ENCODE measurements around the gene MACROD2.

The MACROD2 gene

DNA sequence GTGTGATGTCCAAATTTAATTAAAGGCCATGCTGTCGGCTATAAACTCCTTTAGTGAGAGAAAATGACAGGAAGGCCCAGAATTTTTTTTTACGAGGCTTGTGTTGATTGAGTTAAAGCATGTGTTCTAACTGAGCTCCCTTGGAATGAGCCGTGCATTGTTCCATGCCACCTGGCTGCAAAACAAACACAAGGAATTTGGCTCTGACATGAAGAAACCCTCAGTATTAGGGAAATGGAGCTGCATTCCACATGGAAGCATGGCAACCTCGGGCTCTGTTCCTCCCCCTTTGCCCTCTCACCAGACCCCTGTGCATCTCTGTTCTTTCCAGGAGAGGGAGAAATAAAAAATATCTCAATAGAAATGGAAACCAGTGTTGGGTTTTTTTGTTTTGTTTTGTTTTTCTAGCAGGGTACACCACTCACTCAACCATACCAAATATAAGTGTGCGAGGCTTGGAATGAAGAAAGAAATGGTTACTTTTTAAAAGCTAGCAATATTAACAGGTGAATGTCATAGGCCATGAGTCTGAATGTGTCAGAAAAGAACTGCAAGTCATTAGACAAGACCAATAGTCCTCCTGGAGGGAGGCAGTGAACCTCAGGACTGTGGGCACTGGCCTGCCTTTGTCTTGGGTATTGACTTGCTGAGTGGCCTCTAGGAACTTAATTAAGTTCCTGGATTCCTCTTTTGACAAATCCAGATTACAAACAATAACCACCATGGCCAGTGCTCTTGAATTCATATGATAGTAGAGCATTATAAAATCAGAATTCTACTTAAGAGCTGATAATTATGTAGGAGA is 1642.8 kb downstream of the MACROD2 start:
- no peak for TF ChIP-seq CTCF (conservative IDR thresholded peaks at IDR 0.05; ENCODE audit: low read depth, low read length)
- no peak overlapping the region for H3K4me3 ChIP-seq (ENCODE audit: low read length)
- no peak for DNase-seq (ENCODE audit: low read depth)

- DNase-seq (ENCODE audit: low read depth), result no peak
- no peak overlapping the region for H3K4me3 ChIP-seq (ENCODE audit: low read length)
- no peak for TF ChIP-seq CTCF (conservative IDR thresholded peaks at IDR 0.05; ENCODE audit: low read depth, low read length)
Observed at GRCh38 chr20:15638816-15639215, 1643.5 kb downstream of the MACROD2 start.

- no peak for TF ChIP-seq CTCF (conservative IDR thresholded peaks at IDR 0.05; ENCODE audit: low read depth, low read length)
- no peak for DNase-seq (ENCODE audit: low read depth)
Observed at GRCh38 chr20:15639839-15640238, 1644.5 kb downstream of the MACROD2 start.

DNA sequence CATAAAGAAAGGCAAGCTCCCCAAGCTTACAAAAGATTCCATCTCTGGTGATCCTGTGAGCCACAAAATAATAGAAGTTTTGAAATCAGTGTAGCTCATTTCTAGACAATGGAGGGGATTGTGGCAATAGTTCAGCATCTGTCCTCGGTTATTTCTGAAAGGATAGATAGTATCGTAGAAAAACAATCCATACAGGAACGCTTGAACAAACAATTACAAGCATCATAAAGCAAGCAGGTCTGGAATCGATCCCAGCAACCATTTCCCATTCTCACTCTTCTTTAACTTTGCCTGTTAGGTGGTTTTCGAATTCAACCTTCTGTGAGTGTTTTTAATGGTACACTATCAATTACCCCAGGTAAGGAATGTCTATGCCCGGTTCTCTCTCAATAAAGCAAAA is 1646.8 kb downstream of the MACROD2 start:
- no peak for DNase-seq (ENCODE audit: low read depth)
- H3K4me3 ChIP-seq (ENCODE audit: low read length), result no peak overlapping the region
- no peak for TF ChIP-seq CTCF (conservative IDR thresholded peaks at IDR 0.05; ENCODE audit: low read depth, low read length)

More at GRCh38 chr20:15639839-15640238, 1644.5 kb downstream of the MACROD2 start:
- no peak overlapping the region for H3K4me3 ChIP-seq (ENCODE audit: low read length)

DNA sequence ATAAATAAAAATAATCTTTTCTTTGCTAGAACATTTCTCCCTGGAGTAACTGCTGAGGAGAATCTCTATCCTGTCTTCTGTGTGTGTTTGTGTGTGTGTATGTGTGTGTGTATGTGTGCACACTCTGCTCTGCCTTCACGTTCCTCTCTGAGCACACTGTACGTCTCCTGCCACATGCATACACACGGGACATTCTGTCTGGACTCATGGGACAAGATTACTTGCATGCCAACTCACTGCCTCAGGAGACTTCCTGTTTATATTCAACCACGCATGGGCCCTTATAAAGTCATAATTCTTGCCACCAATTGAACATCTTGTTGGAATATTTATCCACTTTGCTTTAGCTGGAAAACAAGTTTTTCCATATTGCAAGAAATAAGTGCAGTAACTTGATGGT is 1647.4 kb downstream of the MACROD2 start:
- TF ChIP-seq CTCF (conservative IDR thresholded peaks at IDR 0.05; ENCODE audit: low read depth, low read length), result no peak
- DNase-seq (ENCODE audit: low read depth), result no peak
- no peak overlapping the region for H3K4me3 ChIP-seq (ENCODE audit: low read length)

DNA sequence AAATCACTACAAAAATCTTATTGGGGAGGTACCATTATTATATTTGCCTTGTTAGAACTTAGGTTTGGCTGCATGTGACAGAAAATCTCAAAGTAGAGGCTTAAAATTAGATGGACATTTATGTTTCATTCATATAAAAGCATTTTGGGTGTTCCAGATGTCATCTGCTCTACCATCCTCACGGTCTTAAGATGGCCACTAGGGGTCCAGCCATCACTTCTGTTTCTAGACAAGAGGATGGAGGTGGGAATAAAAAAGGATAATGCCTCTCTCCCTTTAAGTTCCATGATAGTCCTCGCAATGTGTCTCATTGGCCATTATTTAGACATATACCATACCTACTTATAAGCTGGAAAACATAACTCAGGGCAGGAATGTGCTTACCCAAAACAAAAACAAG is 1648.4 kb downstream of the MACROD2 start:
- H3K4me3 ChIP-seq (ENCODE audit: low read length), result no peak overlapping the region
- DNase-seq (ENCODE audit: low read depth), result no peak
- TF ChIP-seq CTCF (conservative IDR thresholded peaks at IDR 0.05; ENCODE audit: low read depth, low read length), result peak; percentile 37

DNA sequence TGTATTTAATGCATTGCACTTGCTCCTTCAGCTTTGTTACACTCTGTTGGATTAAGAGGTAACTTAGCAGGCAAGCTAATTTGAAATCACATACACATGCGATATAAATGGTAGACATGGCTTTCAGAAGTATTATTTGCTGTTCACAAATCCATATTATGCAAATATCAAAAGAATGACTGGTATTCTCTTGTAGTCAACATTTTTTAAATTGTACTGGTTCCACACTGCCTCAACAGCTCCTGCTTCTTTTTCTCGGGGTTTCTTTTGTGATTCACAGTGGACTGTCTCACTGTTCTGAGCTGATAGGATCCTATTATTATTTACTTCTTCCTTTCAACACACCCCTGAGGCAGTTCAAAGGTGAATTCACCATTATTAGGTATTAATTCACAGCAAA is 1650.5 kb downstream of the MACROD2 start:
- no peak for TF ChIP-seq CTCF (conservative IDR thresholded peaks at IDR 0.05; ENCODE audit: low read depth, low read length)
- no peak for DNase-seq (ENCODE audit: low read depth)
- no peak overlapping the region for H3K4me3 ChIP-seq (ENCODE audit: low read length)

Measured in retinal pigment epithelial cell (primary cell).